Ishikawa (cell line): ENCODE results near the gene PRKCB.

ENCODE experiments used
- CEBPB ChIP-seq: IDR thresholded peaks from 2 replicates; pipeline ENCODE4 v1.6.1; 2012
- CREB1 ChIP-seq: IDR thresholded peaks from 2 replicates; pipeline ENCODE4 v1.6.1; 2012; ENCODE audit warnings: low read depth
- EGR1 ChIP-seq: IDR thresholded peaks from 2 replicates; pipeline ENCODE4 v1.6.1; 2012
- EP300 ChIP-seq: IDR thresholded peaks from 2 replicates; pipeline ENCODE4 v1.6.1; 2012; ENCODE audit warnings: borderline replicate concordance
- FOXM1 ChIP-seq: IDR thresholded peaks from 2 replicates; pipeline ENCODE4 v1.6.1; 2012; ENCODE audit warnings: low read depth, borderline replicate concordance
- MAX ChIP-seq: IDR thresholded peaks from 2 replicates; pipeline ENCODE4 v1.6.1; 2012
- NFIC ChIP-seq: IDR thresholded peaks from 2 replicates; pipeline ENCODE4 v1.6.1; 2012
- RAD21 ChIP-seq: IDR thresholded peaks from 2 replicates; pipeline ENCODE4 v1.6.1; 2012; ENCODE audit warnings: low read depth
- REST ChIP-seq: IDR thresholded peaks from 2 replicates; pipeline ENCODE4 v1.6.1; 2012; ENCODE audit warnings: low read depth, mild to moderate bottlenecking
- TAF1 ChIP-seq: IDR thresholded peaks from 2 replicates; pipeline ENCODE4 v1.6.1; 2012; ENCODE audit warnings: low read depth, mild to moderate bottlenecking
- TCF12 ChIP-seq: IDR thresholded peaks from 2 replicates; pipeline ENCODE4 v1.6.1; 2012; ENCODE audit warnings: low read depth
- TEAD4 ChIP-seq: IDR thresholded peaks from 2 replicates; pipeline ENCODE4 v1.6.1; 2012
- USF1 ChIP-seq: IDR thresholded peaks from 2 replicates; pipeline ENCODE4 v1.6.1; 2012
- YY1 ChIP-seq: IDR thresholded peaks from 2 replicates; pipeline ENCODE4 v1.6.1; 2012; ENCODE audit warnings: low read depth
- ZBTB7A ChIP-seq: IDR thresholded peaks from 2 replicates; pipeline ENCODE4 v1.6.1; 2012; ENCODE audit warnings: low read depth

PRKCB gene

GRCh38 chr16:24135624-24136565, 300.1 kb downstream of the PRKCB start:
- TF ChIP-seq EGR1 = no peak
- no peak for TF ChIP-seq TCF12
- TF ChIP-seq USF1 = no peak
- TF ChIP-seq RAD21 = no peak
- TF ChIP-seq ZBTB7A = no peak
- TF ChIP-seq TAF1 = no peak
- TF ChIP-seq YY1 = no peak
- TF ChIP-seq FOXM1 = no peak
- TF ChIP-seq EP300 = no peak
- TF ChIP-seq REST = no peak
- TF ChIP-seq NFIC = no peak
- no peak for TF ChIP-seq MAX

GRCh38 chr16:24138024-24138423, 302.2 kb downstream of the PRKCB start:
- TF ChIP-seq REST (no peak), TCF12 (no peak), EP300 (no peak), ZBTB7A (no peak), EGR1 (no peak), FOXM1 (no peak), USF1 (no peak), CEBPB (no peak), NFIC (no peak), TAF1 (no peak), YY1 (no peak), TEAD4 (no peak), RAD21 (no peak), MAX (no peak), CREB1 (no peak)

- TF ChIP-seq TAF1 = no peak
- TF ChIP-seq REST = no peak
- TF ChIP-seq USF1 = no peak
- no peak for TF ChIP-seq EGR1
- no peak for TF ChIP-seq MAX
- TF ChIP-seq ZBTB7A = no peak
Observed at GRCh38 chr16:24138575-24138974, 302.8 kb downstream of the PRKCB start.
